Rectal smooth muscle tissue (tissue), 1 donor: ENCODE measurements around the gene TTYH1.

ENCODE experiments used
- H3K27ac ChIP-seq: one replicate; pipeline ENCODE4 v1.7.0; 2013; ENCODE audit warnings: low read depth, low read length, inconsistent platforms
- H3K27me3 ChIP-seq: one replicate; pipeline ENCODE4 v1.7.0; 2013; ENCODE audit warnings: low read length; ENCODE audit not compliant: control insufficient read depth, insufficient read depth
- H3K36me3 ChIP-seq: one replicate; pipeline ENCODE4 v1.7.0; 2013; ENCODE audit warnings: low read length; ENCODE audit not compliant: control insufficient read depth, insufficient read depth
- H3K4me1 ChIP-seq: one replicate; pipeline ENCODE4 v1.7.0; 2013; ENCODE audit warnings: low read length; ENCODE audit not compliant: control insufficient read depth, insufficient read depth
- H3K4me3 ChIP-seq: one replicate; pipeline ENCODE4 v1.7.0; 2013; ENCODE audit warnings: low read length
- H3K9ac ChIP-seq: one replicate; pipeline ENCODE4 v1.7.0; 2013; ENCODE audit warnings: low read length

The TTYH1 gene

DNA sequence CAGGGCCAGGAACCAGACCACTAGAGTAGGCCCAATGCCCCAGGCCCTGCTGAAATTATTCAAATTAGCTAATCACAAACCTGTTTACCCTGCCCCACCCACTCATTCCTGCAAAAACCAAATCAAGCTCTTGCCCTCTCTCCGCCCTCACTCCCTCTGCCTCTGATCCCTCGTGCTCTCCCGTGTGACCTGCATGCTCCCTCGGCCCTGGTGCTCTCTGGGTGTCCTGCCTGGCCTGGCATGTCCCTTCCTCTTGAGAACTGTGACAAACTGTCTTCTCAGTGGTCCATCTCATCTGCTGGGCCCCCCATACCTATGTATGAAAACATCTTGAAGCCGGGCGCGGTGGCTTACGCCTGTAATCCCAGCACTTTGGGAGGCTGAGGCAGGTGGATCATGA lies 12.2 kb upstream of the TTYH1 start:
- Histone ChIP-seq H3K36me3 (no peaks in the 10 kb centered on the region), H3K4me3 (no peak overlapping the region), H3K9ac (no peak overlapping the region), H3K27me3 (no peaks in the 10 kb centered on the region), H3K27ac (no peak overlapping the region), H3K4me1 (no peaks in the 10 kb centered on the region)

GRCh38 chr19:54405628-54406027 lies 9.6 kb upstream of the TTYH1 start:
- Histone ChIP-seq H3K36me3 (no peaks in the 10 kb centered on the region), H3K9ac (no peak overlapping the region), H3K27ac (no peak overlapping the region), H3K27me3 (no peaks in the 10 kb centered on the region), H3K4me1 (no peaks in the 10 kb centered on the region), H3K4me3 (no peak overlapping the region)

GRCh38 chr19:54407780-54408179 lies 7.5 kb upstream of the TTYH1 start:
- H3K4me1 ChIP-seq, result no peaks in the 10 kb centered on the region
- no peak overlapping the region for H3K27ac ChIP-seq
- H3K9ac ChIP-seq, result no peak overlapping the region
- no peak overlapping the region for H3K4me3 ChIP-seq
- H3K36me3 ChIP-seq, result no peaks in the 10 kb centered on the region
- H3K27me3 ChIP-seq, result peaks cover under 1% of the 10 kb centered on the region

DNA sequence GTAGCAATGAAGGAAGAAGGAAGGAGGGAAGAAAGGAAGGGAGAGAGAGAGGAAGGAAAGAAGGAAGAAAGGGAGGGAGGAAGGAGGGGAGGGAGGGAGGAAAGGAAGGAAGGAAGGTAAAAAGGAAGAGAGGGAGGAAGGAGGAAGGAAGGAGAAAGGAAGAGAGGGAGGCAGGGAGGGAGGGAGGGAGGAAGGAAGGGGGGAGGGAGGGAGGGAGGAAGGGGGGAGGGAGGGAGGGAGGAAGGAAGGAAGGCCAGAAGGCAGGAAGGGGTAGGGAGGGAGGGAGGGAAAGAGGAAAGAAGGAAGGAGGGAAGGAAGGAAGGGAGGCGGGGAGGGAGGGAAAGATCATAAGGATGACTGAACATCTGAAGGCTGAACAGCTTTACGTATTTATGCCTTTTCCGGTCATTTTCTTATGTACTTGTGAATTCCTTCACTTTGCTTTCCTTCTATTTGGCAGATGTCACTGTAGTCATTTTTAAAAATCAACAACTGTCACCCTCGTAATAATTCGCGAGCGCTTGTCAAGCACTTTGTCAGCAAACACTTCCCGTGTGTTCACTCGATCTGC lies 6.7 kb upstream of the TTYH1 start:
- Histone ChIP-seq H3K4me3 (no peak overlapping the region), H3K27ac (no peak overlapping the region), H3K9ac (no peak overlapping the region), H3K36me3 (no peaks in the 10 kb centered on the region), H3K4me1 (no peaks in the 10 kb centered on the region), H3K27me3 (peaks cover 2% of the 10 kb centered on the region)

GRCh38 chr19:54411033-54411432 lies 4.2 kb upstream of the TTYH1 start:
- no peak overlapping the region for H3K4me3 ChIP-seq
- peaks cover 12% of the 10 kb centered on the region for H3K27me3 ChIP-seq
- H3K36me3 ChIP-seq, result no peaks in the 10 kb centered on the region
- H3K27ac ChIP-seq, result no peak overlapping the region
- no peak overlapping the region for H3K9ac ChIP-seq
- no peaks in the 10 kb centered on the region for H3K4me1 ChIP-seq

- Histone ChIP-seq H3K9ac (no peak overlapping the region), H3K27me3 (peaks cover 27% of the 10 kb centered on the region), H3K36me3 (no peaks in the 10 kb centered on the region)
Observed at GRCh38 chr19:54412877-54413276, 2.4 kb upstream of the TTYH1 start.

GRCh38 chr19:54414156-54414555 lies 1.1 kb upstream of the TTYH1 start:
- H3K9ac ChIP-seq, result no peak overlapping the region
- no peak overlapping the region for H3K4me3 ChIP-seq
- no peaks in the 10 kb centered on the region for H3K4me1 ChIP-seq
- H3K36me3 ChIP-seq, result no peaks in the 10 kb centered on the region
- peaks cover 31% of the 10 kb centered on the region for H3K27me3 ChIP-seq
- no peak overlapping the region for H3K27ac ChIP-seq

More at GRCh38 chr19:54412877-54413276, 2.4 kb upstream of the TTYH1 start:
- H3K4me1 ChIP-seq, result no peaks in the 10 kb centered on the region
- H3K4me3 ChIP-seq, result no peak overlapping the region
- H3K27ac ChIP-seq, result no peak overlapping the region

DNA sequence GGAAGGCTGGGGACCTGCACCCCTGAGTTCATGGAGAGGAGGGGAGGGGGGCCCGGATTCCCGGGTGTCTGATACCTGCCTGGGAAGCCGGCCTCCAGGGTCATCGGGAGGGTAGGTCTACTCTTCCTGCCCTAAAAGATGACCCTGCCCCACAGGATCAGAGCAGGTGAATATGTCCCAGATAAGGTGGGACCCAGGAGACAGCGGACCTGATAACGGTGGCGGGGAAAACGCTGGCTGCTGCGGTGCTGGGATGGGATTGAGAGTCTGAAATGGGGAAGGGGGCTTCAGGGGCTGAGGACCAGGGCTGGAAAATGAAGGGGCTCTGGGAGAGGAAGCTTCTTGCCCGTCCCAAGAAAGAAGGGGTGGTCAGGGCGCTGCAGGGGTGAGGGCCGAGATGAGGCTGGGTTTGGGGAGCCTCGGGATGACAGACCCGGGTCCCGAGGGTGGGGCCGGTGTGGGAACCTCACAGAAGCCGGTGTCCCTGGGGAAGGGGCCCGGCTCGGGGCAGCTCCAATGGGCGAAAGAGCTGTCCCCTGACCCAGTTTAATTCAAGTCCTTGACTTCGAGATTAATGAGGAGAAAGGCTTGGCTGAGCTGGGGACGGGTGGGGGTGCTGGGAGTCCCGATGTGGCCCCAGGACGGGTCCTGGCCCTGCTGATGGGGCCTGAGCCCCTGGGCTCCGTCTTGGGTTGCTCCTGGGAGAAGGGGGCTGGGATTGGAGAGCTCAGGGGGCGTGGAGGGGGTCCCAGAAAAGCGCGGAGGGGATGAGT lies 823 bp downstream of the TTYH1 start:
- Histone ChIP-seq H3K9ac (no peak overlapping the region), H3K27ac (no peak overlapping the region), H3K4me3 (peak overlapping the region; percentile 8), H3K4me1 (no peaks in the 10 kb centered on the region), H3K36me3 (no peaks in the 10 kb centered on the region), H3K27me3 (peaks cover 40% of the 10 kb centered on the region)

DNA sequence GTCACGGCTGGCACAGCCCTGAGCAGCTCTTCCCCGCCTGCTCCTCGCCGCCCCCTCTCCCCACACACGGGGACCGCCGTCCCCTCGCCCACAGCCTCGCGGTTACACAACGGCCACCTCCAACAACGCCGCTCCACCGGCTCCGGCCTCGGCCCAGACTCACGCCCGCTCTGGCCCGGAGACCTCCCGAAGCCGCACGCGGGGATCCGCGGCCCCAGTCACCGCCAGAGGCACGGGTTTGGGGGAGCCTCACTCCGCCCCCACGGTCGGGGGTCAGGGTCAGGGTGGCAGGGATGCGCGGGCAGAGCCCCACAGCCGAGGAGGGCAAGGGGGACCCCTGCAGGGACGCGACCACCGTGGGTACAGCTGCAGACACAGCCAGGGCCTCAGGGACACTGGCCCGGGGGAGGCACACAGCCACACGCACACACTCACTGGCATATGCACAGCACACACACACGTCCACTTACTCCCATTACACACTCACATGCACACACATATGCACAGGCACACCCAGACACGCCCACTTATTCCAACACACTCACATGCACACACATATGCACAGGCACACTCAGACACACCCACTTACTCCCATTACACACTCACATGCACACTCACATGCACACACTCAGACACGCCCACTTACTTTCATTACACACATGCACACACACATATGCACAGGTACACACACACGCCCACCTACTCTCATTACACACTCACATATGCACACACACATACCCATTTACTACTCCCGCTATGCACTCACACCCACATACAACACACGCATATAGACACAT lies 1.6 kb downstream of the TTYH1 start:
- H3K27ac ChIP-seq, result no peak overlapping the region

DNA sequence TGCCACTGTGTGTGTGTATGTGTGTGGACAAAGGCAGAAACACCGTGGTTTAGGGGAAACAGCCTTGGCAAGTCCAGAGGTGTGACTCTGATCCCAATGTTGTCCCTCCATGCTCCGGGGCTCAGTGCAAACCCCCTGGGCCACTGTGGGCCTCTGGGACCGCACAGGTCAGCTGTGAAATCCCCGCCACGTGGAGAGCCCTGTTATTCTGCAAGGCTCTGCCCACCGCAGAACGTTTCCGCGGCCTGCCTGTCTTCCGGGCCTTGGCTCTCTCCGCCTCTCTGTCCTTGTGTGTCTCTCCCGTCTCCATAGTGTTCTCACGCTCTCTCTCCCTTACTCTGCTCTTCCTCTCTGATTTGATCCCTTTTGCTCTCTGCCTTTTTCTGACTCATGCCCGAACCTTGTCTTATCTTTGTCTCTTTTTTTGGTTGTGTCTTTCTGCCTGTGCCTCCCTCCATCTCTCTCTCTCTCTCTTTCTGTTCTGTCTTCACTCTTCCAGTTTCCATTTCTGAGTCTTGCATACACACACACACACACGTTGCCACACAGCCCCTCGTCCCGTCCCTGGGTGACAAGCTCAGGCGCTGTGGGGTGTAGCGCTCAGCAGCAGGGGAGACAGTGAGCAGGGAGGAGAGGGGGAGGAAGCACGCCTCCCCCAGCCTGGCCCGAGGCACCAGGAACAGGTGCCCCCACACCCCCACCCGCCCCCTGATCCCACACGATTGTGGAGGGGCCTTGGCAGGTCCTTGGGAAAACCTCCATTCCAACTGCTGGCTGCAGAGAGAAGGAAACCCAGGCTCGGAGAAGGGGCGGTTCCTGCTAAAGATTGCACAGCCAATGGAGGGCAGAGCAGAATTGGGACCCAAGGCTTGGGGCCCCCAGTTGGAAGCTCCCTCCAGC lies 3.0 kb downstream of the TTYH1 start:
- Histone ChIP-seq H3K27ac (no peak overlapping the region), H3K4me1 (no peaks in the 10 kb centered on the region), H3K9ac (no peak overlapping the region), H3K27me3 (peaks cover 38% of the 10 kb centered on the region), H3K4me3 (no peak overlapping the region), H3K36me3 (no peaks in the 10 kb centered on the region)

More for the DNA sequence above, 1.6 kb downstream of the TTYH1 start:
- Histone ChIP-seq H3K36me3 (no peaks in the 10 kb centered on the region), H3K4me1 (no peaks in the 10 kb centered on the region), H3K9ac (no peak overlapping the region), H3K27me3 (peaks cover 40% of the 10 kb centered on the region), H3K4me3 (no peak overlapping the region)

DNA sequence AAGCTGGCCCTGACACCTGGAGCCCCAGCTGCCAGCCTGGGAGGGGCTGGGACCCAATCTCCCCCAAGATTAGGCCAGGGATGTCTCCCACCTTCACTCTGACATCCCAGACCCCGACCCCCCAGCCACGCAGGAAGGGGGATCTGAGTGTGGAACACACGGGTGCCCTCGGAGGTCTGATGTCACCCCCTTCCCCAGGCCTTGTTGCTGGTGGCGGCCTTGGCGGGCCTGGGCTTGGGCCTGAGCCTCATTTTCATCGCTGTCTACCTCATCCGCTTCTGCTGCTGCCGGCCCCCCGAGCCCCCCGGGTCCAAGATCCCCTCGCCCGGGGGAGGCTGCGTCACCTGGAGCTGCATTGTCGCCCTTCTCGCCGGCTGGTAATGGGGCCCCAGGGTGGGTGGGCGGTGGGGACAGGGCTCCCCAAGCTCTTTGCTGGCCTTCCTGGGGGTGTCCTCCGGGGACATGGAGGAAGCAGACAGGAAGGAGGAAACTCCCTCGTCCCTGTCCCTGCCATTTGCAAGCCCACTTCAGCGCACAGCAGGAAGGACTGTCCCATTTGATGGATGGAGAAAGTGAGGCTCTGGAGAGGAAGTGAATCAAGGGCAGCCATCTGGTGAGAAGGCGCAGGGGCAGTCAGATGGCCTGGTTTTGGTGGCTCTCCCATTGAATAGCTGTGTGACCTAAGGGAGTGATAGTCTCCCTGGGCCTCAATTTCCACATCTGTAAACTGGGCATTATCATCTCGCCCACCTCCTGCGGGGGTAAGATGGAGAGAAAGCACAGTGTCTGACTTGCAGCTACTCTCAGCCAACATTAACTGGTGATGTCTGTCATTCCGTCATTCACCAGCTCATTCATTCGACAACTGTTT lies 3.9 kb downstream of the TTYH1 start:
- H3K4me1 ChIP-seq, result no peaks in the 10 kb centered on the region
- H3K27me3 ChIP-seq, result peaks cover 38% of the 10 kb centered on the region
- H3K9ac ChIP-seq, result no peak overlapping the region
- H3K27ac ChIP-seq, result no peak overlapping the region
- no peak overlapping the region for H3K4me3 ChIP-seq
- no peaks in the 10 kb centered on the region for H3K36me3 ChIP-seq
